ENCODE results near the gene BLVRA.
A peak's percentile ranks its signal among the peaks of the same experiment; 100 is the strongest.
"Not testable (repeated sequence)": the region's sequence is repeated elsewhere in the genome, so short reads cannot be mapped to it uniquely, and the experiment has no call there.

The BLVRA gene

DNA sequence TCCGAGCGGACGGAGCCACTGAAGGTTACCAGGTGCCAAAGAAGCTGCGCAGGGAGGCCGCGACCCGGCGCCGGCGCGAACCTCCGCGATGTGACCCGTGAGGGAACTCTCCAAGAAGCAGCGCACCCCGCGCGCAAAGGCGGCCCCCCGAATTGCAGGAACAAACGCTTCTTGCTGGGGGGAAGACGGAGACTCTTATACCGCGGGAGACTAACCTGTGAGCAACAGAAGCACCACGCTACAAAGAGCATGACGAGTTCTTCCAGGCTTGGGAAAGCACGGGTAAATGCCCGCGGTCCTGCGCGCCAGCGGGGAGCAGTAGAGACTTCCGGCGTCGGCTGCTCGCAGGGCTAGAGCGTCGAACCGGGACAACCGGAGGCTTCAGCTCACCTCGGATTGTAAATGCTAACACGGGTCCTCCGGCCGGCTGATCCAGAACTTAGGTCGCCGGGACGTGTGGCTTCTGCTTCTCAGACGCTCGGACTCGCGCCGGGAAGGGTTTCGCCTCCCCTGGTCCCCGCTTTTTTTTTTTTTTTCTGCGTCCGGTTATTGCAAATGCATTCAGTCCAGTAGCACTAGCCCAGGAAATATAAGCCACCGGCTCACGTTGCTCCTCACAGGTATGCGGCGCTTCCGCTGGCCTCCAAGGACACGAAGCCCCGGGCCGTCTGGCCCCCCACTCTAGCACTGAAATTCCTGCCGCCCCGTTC, 29.1 kb upstream of the BLVRA start, which contains the start of gene COA1:
COA1 (minus strand) TSS at position 310 of the 710 bp plus-strand sequence. CDS start 80,909 bp downstream, outside the sequence.
- Histone ChIP-seq H3K27me3 (ENCODE audit: control insufficient read depth, insufficient read depth, low read length) (no peaks in the 10 kb centered on the region), H3K9me3 (ENCODE audit: control insufficient read depth, insufficient read depth, low read length) (no peaks in the 10 kb centered on the region), H3K36me3 (ENCODE audit: control insufficient read depth, insufficient read depth, low read length) (no peaks in the 10 kb centered on the region), H3K4me3 (ENCODE audit: low read length) (peak within 1 kb of the TSS; percentile 98), H3K27ac (ENCODE audit: low read length) (no peak within 1 kb of the TSS), H3K4me1 (ENCODE audit: control insufficient read depth, insufficient read depth, low read length) (no peaks in the 10 kb centered on the region; the same call in 1 of the 2 replicates)
- DNase-seq (ENCODE audit: low read depth, low spot score), result peak; percentile 67
- WGBS (ENCODE audit: insufficient coverage, insufficient read length), result no CpG with 5 or more reads among the region's 66 CpGs

DNA sequence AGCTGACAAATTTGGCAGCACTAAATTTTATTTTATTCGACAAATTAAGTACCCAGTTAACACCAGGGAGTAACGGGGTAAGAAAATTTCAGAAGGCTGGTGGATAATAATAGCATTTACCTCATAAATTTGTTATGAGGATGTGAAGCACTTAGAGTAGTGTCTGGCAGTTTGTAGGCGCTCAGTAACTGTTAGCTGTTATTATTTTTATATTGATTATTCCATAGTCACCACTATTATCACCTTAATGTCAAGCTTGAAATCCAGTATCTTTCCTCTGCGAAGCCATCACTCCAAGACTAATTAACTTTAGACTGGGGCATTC, 28.6 kb upstream of the BLVRA start:
- no peaks in the 10 kb centered on the region for H3K9me3 ChIP-seq (ENCODE audit: control insufficient read depth, insufficient read depth, low read length)
- no peaks in the 10 kb centered on the region; the same call in 1 of the 2 replicates for H3K4me1 ChIP-seq (ENCODE audit: control insufficient read depth, insufficient read depth, low read length)
- no peak overlapping the region for H3K27ac ChIP-seq (ENCODE audit: low read length)
- no CpG with 5 or more reads among the region's 4 CpGs for WGBS (ENCODE audit: insufficient coverage, insufficient read length)
- H3K36me3 ChIP-seq (ENCODE audit: control insufficient read depth, insufficient read depth, low read length), result no peaks in the 10 kb centered on the region
- H3K4me3 ChIP-seq (ENCODE audit: low read length), result peak overlapping the region; percentile 98; the same call in 1 of the 2 replicates
- no peak for DNase-seq (ENCODE audit: low read depth, low spot score)
- no peaks in the 10 kb centered on the region for H3K27me3 ChIP-seq (ENCODE audit: control insufficient read depth, insufficient read depth, low read length)

DNA sequence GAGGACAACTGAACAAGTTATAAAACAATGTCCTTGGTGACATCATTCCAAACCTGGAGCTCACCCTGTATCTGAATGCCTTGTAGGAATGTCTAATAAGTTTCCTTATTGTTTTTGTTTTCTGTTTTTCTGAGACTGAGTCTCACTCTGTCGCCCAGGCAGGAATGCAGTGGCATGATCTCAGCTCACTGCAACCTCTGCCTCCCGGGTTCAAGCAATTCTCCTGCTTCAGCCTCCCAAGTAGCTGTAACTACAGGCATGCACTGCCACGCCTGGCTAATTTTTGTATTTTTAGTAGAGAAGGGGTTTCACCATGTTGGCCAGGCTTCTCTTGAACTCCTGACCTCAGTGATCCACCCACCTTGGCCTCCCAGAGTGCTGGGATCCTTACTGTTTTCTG, 27.0 kb upstream of the BLVRA start:
- not testable (repeated sequence) for H3K27ac ChIP-seq (ENCODE audit: low read length); H3K27me3 ChIP-seq (ENCODE audit: control insufficient read depth, insufficient read depth, low read length); H3K4me3 ChIP-seq (ENCODE audit: low read length); H3K36me3 ChIP-seq (ENCODE audit: control insufficient read depth, insufficient read depth, low read length); H3K4me1 ChIP-seq (ENCODE audit: control insufficient read depth, insufficient read depth, low read length); DNase-seq (ENCODE audit: low read depth, low spot score); H3K9me3 ChIP-seq (ENCODE audit: control insufficient read depth, insufficient read depth, low read length)
- WGBS (ENCODE audit: insufficient coverage, insufficient read length), result no CpG with 5 or more reads among the region's 3 CpGs

DNA sequence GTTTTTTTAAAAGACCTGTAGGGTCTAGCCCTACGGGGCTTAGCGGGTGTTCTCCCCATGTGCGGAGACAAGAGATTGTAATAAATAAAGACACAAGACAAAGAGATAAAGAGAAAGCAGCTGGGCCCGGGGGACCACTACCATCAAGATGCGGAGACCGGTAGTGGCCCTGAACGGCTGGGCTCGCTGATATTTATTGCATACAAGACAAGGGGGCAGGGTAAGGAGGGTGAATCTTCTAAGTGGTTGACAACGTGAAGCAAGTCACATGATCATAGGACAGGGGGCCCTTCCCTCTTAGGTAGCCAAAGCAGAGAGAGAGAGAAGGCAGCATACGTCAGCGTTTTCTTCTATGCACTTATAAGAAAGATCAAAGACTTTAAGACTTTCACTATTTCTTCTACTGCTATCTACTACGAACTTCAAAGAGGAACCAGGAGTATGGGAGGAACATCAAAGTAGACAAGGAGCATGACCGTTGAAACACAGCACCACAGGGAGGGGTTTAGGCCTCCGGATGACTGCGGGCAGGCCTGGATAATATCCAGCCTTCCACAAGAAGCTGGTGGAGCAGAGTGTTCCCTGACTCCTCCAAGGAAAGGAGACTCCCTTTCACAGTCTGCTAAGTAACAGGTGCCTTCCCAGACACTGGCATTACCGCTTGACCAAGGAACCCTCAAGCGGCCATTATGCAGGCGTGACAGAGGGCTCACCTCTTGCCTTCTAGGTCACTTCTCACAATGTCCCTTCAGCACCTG, 23.7 kb upstream of the BLVRA start:
- H3K36me3 ChIP-seq (ENCODE audit: control insufficient read depth, insufficient read depth, low read length); H3K4me3 ChIP-seq (ENCODE audit: low read length); H3K9me3 ChIP-seq (ENCODE audit: control insufficient read depth, insufficient read depth, low read length); H3K27me3 ChIP-seq (ENCODE audit: control insufficient read depth, insufficient read depth, low read length); H3K4me1 ChIP-seq (ENCODE audit: control insufficient read depth, insufficient read depth, low read length); DNase-seq (ENCODE audit: low read depth, low spot score); H3K27ac ChIP-seq (ENCODE audit: low read length): not testable (repeated sequence)
- WGBS (ENCODE audit: insufficient coverage, insufficient read length), result no CpG with 5 or more reads among the region's 18 CpGs

DNA sequence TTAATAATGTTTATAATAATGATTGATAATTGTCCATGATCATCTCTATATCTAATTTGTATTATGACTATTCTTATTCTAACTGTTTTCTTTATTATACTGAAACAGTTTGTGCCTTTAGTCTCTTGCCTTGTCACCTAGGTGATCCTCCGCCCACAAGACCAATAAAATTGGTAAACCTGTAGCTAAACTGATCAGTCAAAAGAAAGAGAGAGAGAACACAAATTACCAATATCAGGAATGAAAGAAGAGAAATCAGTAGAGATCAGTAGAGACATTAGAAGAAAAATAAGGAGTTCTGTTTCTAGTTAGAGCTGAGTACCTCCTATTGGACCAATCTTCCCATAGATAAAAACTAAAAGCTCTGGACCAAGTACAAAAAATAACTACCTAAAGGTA, 23.1 kb upstream of the BLVRA start:
- H3K36me3 ChIP-seq (ENCODE audit: control insufficient read depth, insufficient read depth, low read length), result no peaks in the 10 kb centered on the region
- no peak overlapping the region for H3K27ac ChIP-seq (ENCODE audit: low read length)
- H3K9me3 ChIP-seq (ENCODE audit: control insufficient read depth, insufficient read depth, low read length), result no peaks in the 10 kb centered on the region
- no peak overlapping the region for H3K4me3 ChIP-seq (ENCODE audit: low read length)
- H3K4me1 ChIP-seq (ENCODE audit: control insufficient read depth, insufficient read depth, low read length), result no peaks in the 10 kb centered on the region
- WGBS (ENCODE audit: insufficient coverage, insufficient read length), result no CpG with 5 or more reads among the region's 1 CpG
- DNase-seq (ENCODE audit: low read depth, low spot score), result no peak
- no peaks in the 10 kb centered on the region for H3K27me3 ChIP-seq (ENCODE audit: control insufficient read depth, insufficient read depth, low read length)

DNA sequence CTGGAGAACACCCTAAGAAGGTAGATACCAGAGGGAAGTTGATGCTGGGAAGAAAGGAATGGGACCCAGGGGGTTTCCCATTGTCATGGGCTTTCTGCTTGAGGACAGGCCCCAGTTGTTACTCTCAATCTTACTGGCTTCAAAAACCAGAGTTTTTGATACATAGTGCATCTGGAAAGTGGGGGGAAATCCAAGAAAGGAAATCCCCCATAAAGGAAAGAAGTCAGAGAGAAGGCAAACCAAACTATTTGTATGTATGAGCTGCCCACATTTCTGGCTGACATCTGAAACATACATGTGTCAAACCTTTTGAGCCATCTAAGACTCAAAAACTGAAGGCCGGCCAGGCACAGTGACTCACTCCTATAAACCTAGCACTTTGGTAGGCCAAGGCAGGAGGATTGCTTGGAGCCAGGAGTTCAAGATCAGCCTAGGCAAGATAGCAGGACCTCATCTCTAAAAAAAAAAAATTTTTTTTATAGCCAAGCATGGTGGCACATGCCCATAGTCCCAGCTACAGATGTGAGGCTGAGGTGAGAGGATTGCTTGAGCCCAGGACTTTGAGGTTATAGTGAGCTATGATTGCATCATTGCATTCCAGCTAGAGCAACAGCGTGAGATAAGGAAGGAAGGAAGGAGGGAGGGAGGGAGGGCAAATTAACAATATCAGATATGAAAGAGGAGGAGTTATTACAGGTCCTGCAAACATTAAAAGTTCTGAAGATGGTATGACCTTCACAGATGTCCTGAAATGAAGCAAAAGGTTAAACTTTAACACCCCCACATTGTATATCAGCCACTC, 22.5 kb upstream of the BLVRA start:
- Histone ChIP-seq H3K36me3 (ENCODE audit: control insufficient read depth, insufficient read depth, low read length) (no peaks in the 10 kb centered on the region), H3K4me3 (ENCODE audit: low read length) (no peak overlapping the region), H3K27ac (ENCODE audit: low read length) (no peak overlapping the region), H3K9me3 (ENCODE audit: control insufficient read depth, insufficient read depth, low read length) (no peaks in the 10 kb centered on the region), H3K4me1 (ENCODE audit: control insufficient read depth, insufficient read depth, low read length) (no peaks in the 10 kb centered on the region), H3K27me3 (ENCODE audit: control insufficient read depth, insufficient read depth, low read length) (no peaks in the 10 kb centered on the region)
- DNase-seq (ENCODE audit: low read depth, low spot score), result no peak
- WGBS (ENCODE audit: insufficient coverage, insufficient read length), result no CpG with 5 or more reads among the region's 2 CpGs

DNA sequence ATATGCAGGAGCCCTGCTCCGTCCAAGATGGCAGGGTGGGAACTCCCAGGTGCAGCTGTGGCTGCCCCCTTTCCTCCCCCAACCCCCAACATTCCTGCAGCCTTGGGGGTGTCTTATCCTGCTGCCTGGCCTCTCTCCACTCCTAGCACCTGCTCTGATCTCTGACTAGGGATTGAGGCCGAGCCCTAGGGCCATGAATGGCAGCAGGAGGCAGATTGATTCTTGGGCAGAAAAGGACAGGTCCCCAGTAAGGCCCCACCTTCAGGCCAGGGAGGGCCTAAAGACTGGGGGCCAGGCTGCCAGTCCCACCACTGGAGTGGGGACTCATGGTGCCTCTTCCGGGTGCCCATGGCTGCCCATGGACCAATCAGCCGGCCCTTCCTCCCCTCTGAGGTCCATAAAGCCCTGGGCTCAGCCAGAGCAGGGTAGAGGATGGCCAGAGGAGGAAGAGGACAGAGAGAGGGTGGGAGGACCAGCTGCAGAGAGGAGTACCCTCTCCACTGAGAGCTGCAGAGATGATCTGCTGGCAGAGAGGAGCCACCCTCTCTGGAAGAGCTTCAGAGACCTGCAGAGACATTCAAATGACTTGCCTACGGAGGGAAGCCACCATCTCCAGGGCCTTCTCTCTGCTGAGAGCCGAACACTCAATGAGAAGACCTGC, 20.9 kb upstream of the BLVRA start:
- no CpG with 5 or more reads among the region's 6 CpGs for WGBS (ENCODE audit: insufficient coverage, insufficient read length)
- Histone ChIP-seq H3K27ac (ENCODE audit: low read length) (no peak overlapping the region), H3K36me3 (ENCODE audit: control insufficient read depth, insufficient read depth, low read length) (no peaks in the 10 kb centered on the region), H3K4me3 (ENCODE audit: low read length) (no peak overlapping the region), H3K27me3 (ENCODE audit: control insufficient read depth, insufficient read depth, low read length) (no peaks in the 10 kb centered on the region), H3K4me1 (ENCODE audit: control insufficient read depth, insufficient read depth, low read length) (no peaks in the 10 kb centered on the region), H3K9me3 (ENCODE audit: control insufficient read depth, insufficient read depth, low read length) (no peaks in the 10 kb centered on the region)
- no peak for DNase-seq (ENCODE audit: low read depth, low spot score)

DNA sequence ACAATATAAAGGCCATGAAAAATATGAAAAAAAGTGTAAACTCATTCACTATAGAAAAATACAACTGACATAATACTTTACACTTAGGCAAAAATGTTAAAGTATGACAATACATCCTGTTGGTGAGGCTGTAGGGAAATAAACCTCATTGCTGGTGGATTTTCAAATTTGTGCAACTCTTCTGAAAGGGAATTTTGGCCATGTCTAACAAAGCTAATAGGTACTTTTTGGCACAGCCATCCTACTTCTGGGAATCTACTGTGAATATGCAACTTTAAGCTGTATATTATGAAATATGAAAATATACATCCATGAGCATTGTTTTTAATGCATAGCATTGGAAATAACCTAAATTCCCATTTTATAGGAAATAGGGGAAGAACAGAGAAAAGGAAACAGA, 15.8 kb upstream of the BLVRA start:
- Histone ChIP-seq H3K4me3 (ENCODE audit: low read length) (no peak overlapping the region), H3K36me3 (ENCODE audit: control insufficient read depth, insufficient read depth, low read length) (no peaks in the 10 kb centered on the region), H3K9me3 (ENCODE audit: control insufficient read depth, insufficient read depth, low read length) (no peaks in the 10 kb centered on the region), H3K27me3 (ENCODE audit: control insufficient read depth, insufficient read depth, low read length) (no peaks in the 10 kb centered on the region), H3K4me1 (ENCODE audit: control insufficient read depth, insufficient read depth, low read length) (no peaks in the 10 kb centered on the region), H3K27ac (ENCODE audit: low read length) (no peak overlapping the region)
- DNase-seq (ENCODE audit: low read depth, low spot score), result no peak

DNA sequence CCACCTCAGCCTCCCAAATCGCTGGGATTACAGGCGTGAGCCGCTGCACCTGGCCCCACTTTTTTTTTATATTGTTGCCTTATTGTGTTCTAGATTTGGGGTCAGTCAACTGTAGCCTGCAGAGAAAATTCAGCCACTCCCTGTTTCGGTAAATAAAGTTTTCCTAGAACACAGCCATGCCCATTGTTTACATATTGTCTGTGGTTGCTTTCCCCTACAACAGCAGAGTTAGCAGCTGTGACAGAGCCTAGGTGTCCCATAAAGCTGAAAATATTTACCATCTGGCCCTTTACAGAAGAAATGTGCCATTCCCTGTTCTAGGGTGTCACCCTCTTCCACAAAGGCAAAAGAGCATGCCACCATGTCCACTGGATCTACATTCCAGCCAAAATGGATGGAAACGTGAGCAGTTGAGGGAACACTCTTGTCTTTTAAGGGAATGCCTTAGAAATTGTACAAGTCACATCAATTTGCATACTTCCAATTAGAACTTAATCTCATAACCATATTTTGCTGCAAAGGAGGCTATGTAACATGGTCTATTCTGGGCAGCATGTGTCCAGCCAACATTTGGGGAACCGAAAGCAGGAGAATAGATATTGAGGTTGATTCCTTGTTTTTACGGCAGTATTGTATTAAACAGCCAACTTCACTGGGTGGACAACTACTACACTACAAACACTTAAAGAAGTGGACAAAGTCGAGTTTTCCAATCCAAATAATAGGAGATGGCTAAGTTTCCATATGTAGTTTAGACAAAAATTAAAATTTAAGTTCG, 11.0 kb upstream of the BLVRA start:
- H3K9me3 ChIP-seq (ENCODE audit: control insufficient read depth, insufficient read depth, low read length), result no peaks in the 10 kb centered on the region
- no peaks in the 10 kb centered on the region for H3K27me3 ChIP-seq (ENCODE audit: control insufficient read depth, insufficient read depth, low read length)
- no peaks in the 10 kb centered on the region for H3K4me1 ChIP-seq (ENCODE audit: control insufficient read depth, insufficient read depth, low read length)
- H3K27ac ChIP-seq (ENCODE audit: low read length), result no peak overlapping the region
- no CpG with 5 or more reads among the region's 9 CpGs for WGBS (ENCODE audit: insufficient coverage, insufficient read length)
- no peak for DNase-seq (ENCODE audit: low read depth, low spot score)
- no peak overlapping the region for H3K4me3 ChIP-seq (ENCODE audit: low read length)
- no peaks in the 10 kb centered on the region for H3K36me3 ChIP-seq (ENCODE audit: control insufficient read depth, insufficient read depth, low read length)

All from iPS DF 6.9 (cell line).